Cardiac fibroblast (primary cell): Measurements from ENCODE around the gene ZNF777.

ENCODE experiments used
- DNase-seq, 2 donors: peaks; one replicate each; pipeline versions ENCODE4 v3.0.0 to v3.0.0-alpha.2; 2010; ENCODE audit warnings: low read depth in 2 of 2
- H3K4me3 ChIP-seq, 2 donors: replicated peaks in 1 of 2; 1 replicate in 1 of 2; 2 replicates in 1 of 2; pipeline ENCODE4 v1.5.1; 2011; ENCODE audit warnings: low read depth in 2 of 2, low read length in 2 of 2, mild to moderate bottlenecking in 2 of 2, moderate library complexity in 1 of 2
- TF ChIP-seq, protein P1 (sequence below): IDR thresholded peaks from one replicate; pipeline ENCODE4 v1.5.1; 2011; ENCODE audit warnings: low read depth, mild to moderate bottlenecking, low read length, inconsistent platforms

ZNF777 gene

GRCh38 chr7:149459201-149459539, 1.7 kb downstream of the ZNF777 start:
- DNase-seq, result peak in 1 of 2 donors; percentile 4
- TF ChIP-seq, protein P1, sequence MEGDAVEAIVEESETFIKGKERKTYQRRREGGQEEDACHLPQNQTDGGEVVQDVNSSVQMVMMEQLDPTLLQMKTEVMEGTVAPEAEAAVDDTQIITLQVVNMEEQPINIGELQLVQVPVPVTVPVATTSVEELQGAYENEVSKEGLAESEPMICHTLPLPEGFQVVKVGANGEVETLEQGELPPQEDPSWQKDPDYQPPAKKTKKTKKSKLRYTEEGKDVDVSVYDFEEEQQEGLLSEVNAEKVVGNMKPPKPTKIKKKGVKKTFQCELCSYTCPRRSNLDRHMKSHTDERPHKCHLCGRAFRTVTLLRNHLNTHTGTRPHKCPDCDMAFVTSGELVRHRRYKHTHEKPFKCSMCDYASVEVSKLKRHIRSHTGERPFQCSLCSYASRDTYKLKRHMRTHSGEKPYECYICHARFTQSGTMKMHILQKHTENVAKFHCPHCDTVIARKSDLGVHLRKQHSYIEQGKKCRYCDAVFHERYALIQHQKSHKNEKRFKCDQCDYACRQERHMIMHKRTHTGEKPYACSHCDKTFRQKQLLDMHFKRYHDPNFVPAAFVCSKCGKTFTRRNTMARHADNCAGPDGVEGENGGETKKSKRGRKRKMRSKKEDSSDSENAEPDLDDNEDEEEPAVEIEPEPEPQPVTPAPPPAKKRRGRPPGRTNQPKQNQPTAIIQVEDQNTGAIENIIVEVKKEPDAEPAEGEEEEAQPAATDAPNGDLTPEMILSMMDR, result no peak
- peak overlapping the region; percentile 52 to 65 for H3K4me3 ChIP-seq

- TF ChIP-seq, protein P1, result no peak
- DNase-seq, result peak in 1 of 2 donors; percentile 41
- H3K4me3 ChIP-seq, result no peak overlapping the region
Observed at GRCh38 chr7:149458235-149458634, 2.6 kb downstream of the ZNF777 start.

- no peak overlapping the region for H3K4me3 ChIP-seq
- no peak for DNase-seq
- TF ChIP-seq, protein P1, result no peak
Observed at GRCh38 chr7:149457766-149458165, 3.1 kb downstream of the ZNF777 start.

- no peak overlapping the region for H3K4me3 ChIP-seq
- peak in 1 of 2 donors; percentile 17 for DNase-seq
- TF ChIP-seq, protein P1, result no peak
Observed at GRCh38 chr7:149456506-149457421, 4.1 kb downstream of the ZNF777 start.

GRCh38 chr7:149455175-149455950, 5.5 kb downstream of the ZNF777 start:
- TF ChIP-seq, protein P1, result no peak
- H3K4me3 ChIP-seq, result no peak overlapping the region
- DNase-seq, result no peak

DNA sequence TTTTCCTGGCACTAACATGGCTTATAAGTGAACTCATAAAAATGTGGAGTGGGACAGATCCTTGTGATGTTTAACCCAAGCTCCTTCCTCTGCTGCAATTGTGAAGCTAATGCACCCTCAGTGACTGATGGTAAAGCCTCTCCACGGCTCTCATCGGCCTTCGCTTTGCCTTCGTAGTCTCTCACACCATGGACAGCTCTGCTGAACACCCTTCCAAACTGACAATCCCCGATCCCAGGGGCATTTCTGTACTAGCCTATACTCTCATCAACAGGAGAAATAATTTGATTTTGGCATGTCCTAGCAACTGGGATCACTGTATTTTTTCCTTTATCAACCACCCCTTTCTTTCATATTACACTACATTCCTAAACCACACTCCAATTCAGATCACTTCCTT, 6.1 kb downstream of the ZNF777 start:
- no peak for DNase-seq
- H3K4me3 ChIP-seq, result no peak overlapping the region
- TF ChIP-seq, protein P1, result no peak
